ENCODE data around the gene ROR1.

DNA sequence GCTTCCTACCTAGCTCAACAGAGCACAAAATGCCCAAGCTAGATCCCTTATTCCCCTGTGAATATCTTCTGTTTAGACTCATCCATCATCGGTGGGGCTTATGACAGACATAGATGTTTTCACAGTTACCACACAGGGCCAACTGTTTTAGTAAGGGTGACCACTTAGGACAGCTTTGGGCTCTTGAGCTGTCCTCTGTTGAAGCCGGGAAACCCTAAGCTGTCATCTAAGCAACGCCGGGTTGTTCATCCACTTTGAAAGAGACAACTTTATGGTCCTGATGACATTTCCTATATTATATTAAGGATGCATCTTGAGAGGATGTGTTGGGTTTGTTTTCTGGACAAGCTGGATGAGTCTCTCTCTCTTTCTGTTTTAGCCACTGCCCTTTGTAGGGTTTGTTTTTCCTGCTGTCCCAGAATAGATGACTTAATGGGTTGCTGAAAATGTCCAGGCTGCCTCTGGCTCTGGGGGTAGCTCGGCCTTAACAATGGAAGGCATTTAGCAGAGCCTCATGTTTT, 319.1 kb downstream of the ROR1 start:
- TF ChIP-seq, protein P1, sequence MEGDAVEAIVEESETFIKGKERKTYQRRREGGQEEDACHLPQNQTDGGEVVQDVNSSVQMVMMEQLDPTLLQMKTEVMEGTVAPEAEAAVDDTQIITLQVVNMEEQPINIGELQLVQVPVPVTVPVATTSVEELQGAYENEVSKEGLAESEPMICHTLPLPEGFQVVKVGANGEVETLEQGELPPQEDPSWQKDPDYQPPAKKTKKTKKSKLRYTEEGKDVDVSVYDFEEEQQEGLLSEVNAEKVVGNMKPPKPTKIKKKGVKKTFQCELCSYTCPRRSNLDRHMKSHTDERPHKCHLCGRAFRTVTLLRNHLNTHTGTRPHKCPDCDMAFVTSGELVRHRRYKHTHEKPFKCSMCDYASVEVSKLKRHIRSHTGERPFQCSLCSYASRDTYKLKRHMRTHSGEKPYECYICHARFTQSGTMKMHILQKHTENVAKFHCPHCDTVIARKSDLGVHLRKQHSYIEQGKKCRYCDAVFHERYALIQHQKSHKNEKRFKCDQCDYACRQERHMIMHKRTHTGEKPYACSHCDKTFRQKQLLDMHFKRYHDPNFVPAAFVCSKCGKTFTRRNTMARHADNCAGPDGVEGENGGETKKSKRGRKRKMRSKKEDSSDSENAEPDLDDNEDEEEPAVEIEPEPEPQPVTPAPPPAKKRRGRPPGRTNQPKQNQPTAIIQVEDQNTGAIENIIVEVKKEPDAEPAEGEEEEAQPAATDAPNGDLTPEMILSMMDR (IDR thresholded peaks at IDR 0.05), result no peak
- TF ChIP-seq EZH2 (IDR thresholded peaks at IDR 0.05), result no peak
- no peak for TF ChIP-seq EZH2phosphoT487 (IDR thresholded peaks at IDR 0.05)

Data from neural progenitor cell (in vitro differentiated cells).